NCI-H510A treated with DMSO at 0.1 percent for 48 hours (cell line): ENCODE results near the gene SPATA20.

Experiments used
- DNase-seq: peaks from one replicate; lab custom pipeline; 2025; lab: John Stamatoyannopoulos, UW

Gene SPATA20

GRCh38 chr17:50540560-50541401 is 6.2 kb upstream of the SPATA20 start:
- no peak for DNase-seq

- no peak for DNase-seq
Measured at GRCh38 chr17:50541402-50541715, 5.6 kb upstream of the SPATA20 start.

GRCh38 chr17:50541716-50542688 is 5.0 kb upstream of the SPATA20 start:
- DNase-seq, result peak; percentile 83

DNA sequence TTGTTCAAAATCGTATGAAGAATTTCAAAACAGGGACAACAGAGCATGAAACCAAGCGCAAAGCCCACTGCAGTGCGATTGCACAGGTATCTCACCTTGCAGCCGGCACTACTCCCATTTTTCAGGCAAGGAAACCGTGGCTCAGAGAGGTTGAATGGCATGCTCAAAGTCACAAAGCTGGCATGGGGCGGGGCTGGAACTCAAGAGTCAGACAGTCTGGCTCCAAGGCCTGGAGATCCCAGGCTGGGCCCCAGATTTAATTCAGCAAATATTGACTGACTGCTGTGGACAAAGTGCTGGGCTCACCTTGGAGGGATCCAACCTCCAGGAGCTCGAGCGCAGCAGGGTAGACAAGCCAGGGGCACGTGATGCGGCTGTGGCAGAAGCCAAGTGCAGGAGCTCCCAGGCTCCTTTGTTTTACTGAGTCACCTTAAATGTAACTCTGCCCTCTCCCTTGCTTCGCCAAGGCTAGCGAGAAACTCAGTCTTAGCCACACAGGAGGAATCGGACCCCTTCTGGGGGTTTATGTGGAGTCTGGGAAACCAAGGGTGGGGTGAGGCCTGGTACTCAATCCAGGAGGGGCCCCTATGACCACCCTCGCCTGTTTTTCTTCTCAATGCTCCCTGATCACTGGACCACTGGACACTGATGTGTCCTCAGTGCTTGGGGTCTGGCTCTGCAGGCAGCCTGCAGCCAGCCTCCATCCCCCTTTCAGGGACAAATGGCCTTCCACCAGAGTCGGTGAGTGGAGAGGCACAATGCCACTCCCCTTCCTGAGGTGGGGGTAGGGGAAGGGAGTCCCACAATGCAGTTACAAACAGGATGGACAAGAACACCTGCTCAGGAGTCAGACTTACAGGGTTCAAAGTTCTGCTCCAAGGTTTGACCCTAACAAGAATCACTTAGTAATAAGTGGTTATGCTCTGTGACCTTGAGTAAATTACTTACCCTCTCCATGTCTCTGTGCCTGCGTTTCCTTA is 3.9 kb upstream of the SPATA20 start:
- DNase-seq, result no peak

GRCh38 chr17:50544516-50544915 is 2.5 kb upstream of the SPATA20 start:
- no peak for DNase-seq

DNA sequence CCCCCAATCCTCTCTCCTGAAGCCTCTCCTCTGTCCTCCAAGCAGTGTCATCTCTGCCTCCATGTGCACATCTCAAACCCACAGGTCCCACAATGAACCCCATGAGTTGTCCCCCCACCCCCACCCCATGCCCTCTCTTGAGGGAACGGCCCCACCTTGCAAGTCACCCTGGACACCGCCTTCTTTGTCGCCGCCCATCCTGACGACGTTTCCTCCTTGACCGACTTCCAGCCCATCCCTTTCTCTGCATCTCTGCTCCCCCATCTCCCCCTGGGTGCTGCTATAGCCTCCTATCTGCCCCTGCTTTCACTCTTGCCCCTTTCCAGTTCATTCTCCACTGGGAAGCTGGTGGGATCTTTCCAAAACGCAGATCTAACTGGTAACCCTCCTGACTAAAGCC is 1.7 kb upstream of the SPATA20 start:
- DNase-seq, result no peak

DNA sequence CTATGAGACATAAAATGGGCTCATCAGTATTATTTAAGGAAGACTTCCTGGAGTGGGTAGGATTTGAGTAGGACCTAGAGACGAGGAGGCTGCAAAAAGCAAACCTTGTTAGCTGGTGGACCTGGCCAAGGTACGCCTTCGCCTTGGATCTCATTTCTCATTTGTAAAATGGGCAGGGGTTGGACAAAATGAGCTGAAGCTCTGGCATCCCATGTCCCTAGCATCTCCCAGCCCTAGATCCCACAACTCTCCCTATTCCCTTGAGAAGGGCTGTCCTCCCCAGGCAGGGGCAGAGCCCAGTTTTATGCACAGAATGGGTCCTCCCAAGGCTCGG is 306 bp upstream of the SPATA20 start:
- peak; percentile 63 for DNase-seq

GRCh38 chr17:50547736-50548083 is 736 bp downstream of the SPATA20 start:
- no peak for DNase-seq

- DNase-seq, result no peak
Measured at GRCh38 chr17:50548831-50549230, 1.9 kb downstream of the SPATA20 start.

GRCh38 chr17:50549256-50549941 is 2.4 kb downstream of the SPATA20 start:
- DNase-seq, result no peak

DNA sequence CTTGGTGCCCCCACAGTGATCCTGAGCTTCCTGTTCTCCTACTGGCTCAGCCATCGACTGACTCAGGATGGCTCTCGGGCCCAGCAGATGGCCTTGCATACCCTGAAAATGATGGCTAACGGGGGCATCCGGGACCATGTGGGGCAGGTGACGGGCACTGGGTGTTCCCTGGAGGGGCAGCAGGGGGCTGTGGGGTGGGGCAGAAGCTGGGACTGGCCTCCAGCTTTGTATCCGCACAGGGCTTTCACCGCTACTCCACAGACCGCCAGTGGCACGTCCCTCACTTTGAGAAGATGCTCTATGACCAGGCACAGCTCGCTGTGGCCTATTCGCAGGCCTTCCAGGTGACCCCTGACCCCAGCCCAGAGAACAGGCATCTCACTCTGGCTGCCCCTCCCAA is 3.0 kb downstream of the SPATA20 start:
- no peak for DNase-seq

DNA sequence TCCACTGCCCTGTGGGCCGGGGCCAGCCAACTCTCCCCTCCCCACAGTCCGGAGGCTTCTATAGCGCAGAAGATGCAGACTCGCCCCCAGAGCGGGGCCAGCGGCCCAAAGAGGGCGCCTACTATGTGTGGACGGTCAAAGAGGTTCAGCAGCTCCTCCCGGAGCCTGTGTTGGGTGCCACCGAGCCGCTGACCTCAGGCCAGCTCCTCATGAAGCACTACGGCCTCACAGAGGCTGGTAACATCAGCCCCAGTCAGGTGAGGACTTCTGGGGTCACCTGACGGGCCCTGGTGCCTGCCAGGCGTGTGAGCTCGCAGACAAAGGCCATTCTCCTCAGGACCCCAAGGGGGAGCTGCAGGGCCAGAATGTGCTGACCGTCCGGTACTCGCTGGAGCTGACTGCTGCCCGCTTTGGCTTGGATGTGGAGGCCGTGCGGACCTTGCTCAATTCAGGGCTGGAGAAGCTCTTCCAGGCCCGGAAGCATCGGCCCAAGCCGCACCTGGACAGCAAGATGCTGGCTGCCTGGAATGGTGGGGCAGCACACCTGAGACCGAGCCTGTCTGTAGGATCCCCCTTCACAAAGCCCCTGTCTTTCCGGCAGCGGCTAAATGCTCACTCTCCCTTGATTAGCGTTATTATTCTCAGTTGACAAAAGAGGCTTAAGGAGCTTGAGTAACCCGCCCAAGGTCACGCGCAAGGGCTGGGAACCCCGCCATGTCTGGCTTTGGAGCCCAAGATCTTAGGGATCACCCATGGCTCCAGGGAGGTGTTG is 3.9 kb downstream of the SPATA20 start:
- peak; percentile 82 for DNase-seq

- no peak for DNase-seq
Measured at GRCh38 chr17:50551433-50551815, 4.5 kb downstream of the SPATA20 start.

GRCh38 chr17:50551884-50552283 is 4.9 kb downstream of the SPATA20 start:
- no peak for DNase-seq

GRCh38 chr17:50554201-50554600 is 7.2 kb downstream of the SPATA20 start:
- no peak for DNase-seq

DNA sequence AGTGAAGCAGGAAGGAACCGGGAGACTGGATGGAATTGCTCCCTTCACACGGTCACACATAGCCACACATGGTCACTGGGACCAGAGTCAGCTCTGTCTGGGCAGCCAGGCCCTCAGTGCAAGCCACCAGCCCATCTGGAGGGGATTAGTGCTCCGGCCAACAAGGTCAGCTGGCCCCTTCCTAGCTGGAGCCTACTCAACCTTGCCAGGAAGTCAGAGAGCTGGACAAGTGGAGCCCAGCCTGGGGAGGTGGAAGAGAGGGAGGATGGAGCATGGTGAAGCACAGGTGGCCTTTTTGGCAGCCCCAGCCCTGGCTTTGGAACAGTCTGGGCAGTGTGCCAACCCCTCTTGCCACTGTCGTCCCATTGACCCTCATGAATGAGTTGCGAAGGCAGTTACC is 9.8 kb downstream of the SPATA20 start:
- peak; percentile 63 for DNase-seq

DNA sequence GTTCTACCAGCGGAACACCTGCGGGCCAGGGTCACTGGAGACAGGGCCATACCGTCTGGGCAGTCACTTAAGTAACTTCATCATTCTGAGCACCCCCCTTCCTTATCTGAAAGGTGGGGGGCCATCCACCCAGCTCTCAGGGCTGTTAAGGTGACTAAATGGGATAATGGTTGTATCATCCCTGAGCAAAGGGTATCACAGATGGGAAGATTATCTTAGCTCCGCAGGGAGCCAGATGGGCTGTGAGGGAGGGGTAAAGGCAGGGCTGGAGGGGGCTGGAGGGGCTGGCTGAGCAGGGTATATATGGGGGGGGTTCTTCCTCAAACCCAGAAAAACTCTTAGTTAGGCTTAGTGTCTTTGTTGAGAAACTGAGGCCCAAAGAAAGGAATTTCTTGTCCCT is 10.7 kb downstream of the SPATA20 start:
- DNase-seq, result no peak

DNA sequence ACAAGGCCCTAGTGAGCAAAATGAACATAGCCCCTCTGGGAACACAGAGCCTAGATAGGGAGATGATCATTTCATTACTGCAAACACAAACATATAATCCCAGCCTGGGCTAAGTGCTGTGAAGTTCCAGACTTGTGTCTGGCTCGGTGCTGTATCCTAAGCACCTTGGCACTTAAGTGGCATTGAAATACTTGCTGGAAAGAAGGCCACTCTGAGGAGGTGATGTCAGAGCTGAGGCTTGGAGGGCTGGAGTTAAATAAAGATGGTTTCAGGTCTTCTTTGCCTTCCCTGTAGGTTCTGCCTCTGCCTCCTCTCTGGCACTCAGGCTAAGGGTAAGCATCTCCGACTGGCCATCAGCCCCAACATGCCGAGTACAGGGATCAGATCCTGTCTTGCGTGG is 11.1 kb downstream of the SPATA20 start:
- DNase-seq, result no peak

- DNase-seq, result no peak
Measured at GRCh38 chr17:50558581-50558940, 11.6 kb downstream of the SPATA20 start.

GRCh38 chr17:50558941-50559614 is 12.1 kb downstream of the SPATA20 start:
- no peak for DNase-seq
